ENCODE measurements around the gene ANKRD2.

ANKRD2 gene

DNA sequence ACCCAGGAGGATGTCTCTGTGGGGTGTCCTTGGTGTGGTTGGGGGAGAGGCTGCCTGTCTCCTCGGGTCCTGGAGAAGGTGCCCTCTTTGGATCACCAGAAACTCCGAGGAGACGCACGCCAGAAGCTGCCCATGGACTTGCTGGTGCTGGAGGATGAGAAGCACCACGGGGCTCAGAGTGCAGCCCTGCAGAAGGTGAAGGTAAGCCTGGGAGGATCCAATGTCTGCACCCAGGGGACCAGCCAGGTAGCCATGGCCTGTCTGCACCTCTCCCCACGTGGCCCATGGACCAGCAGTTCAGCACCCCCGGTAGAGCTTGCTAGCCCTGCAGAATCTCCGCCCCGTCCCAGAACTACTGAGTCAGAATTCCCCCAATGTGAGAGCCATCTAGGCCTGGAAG, 5.1 kb downstream of the ANKRD2 start:
- H3K4me2 ChIP-seq (ENCODE audit: low read length): no peak overlapping the region
- no peak overlapping the region for H3K9ac ChIP-seq (ENCODE audit: low read depth, low read length)
- H3K9me3 ChIP-seq (replicated peaks; ENCODE audit: low read length): no peaks in the 10 kb centered on the region
- H3K36me3 ChIP-seq (ENCODE audit: insufficient read depth, low read length): no peaks in the 10 kb centered on the region
- no peak overlapping the region for H3K4me3 ChIP-seq (ENCODE audit: low read length)
- H3K27me3 ChIP-seq (ENCODE audit: control insufficient read depth, insufficient read depth, low read length): no peaks in the 10 kb centered on the region
- peaks cover 25% of the 10 kb centered on the region for H3K4me1 ChIP-seq (ENCODE audit: control insufficient read depth, insufficient read depth, low read length)

DNA sequence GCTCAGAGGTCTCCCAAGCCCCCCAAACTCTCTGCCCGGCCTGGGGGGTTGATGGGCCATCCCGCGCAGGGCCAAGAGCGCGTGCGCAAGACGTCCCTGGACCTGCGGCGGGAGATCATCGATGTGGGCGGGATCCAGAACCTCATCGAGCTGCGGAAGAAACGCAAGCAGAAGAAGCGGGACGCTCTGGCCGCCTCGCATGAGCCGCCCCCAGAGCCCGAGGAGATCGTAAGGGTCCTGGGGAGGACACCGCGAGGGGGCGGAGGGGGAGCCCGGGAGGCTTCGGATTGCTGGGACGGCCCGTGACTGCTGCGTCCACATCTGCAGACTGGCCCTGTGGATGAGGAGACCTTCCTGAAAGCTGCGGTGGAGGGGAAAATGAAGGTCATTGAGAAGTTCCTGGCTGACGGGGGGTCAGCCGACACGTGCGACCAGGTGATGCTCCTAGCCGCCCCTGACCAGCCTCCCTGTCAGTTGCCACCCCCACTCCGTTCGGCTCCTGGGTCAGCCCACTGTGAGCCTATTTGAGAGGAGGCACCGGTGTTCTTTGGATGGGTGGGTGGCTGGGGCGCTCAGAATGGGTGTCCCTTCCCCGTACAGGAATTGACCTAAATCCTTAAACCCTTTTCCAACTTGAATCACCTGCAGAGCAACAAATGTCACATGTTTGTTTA, 5.7 kb downstream of the ANKRD2 start:
- H3K36me3 ChIP-seq (ENCODE audit: insufficient read depth, low read length): no peaks in the 10 kb centered on the region
- no peak overlapping the region for H3K4me3 ChIP-seq (ENCODE audit: low read length)
- no peaks in the 10 kb centered on the region for H3K9me3 ChIP-seq (replicated peaks; ENCODE audit: low read length)
- no peaks in the 10 kb centered on the region for H3K27me3 ChIP-seq (ENCODE audit: control insufficient read depth, insufficient read depth, low read length)
- no peak overlapping the region for H3K9ac ChIP-seq (ENCODE audit: low read depth, low read length)
- no peak overlapping the region for H3K4me2 ChIP-seq (ENCODE audit: low read length)
- H3K4me1 ChIP-seq (ENCODE audit: control insufficient read depth, insufficient read depth, low read length): peaks cover 19% of the 10 kb centered on the region

GRCh38 chr10:97580421-97581367, 8.1 kb downstream of the ANKRD2 start:
- Histone ChIP-seq H3K4me3 (ENCODE audit: low read length) (no peak overlapping the region), H3K36me3 (ENCODE audit: insufficient read depth, low read length) (no peaks in the 10 kb centered on the region), H3K4me1 (ENCODE audit: control insufficient read depth, insufficient read depth, low read length) (peaks cover 9% of the 10 kb centered on the region), H3K9me3 (replicated peaks; ENCODE audit: low read length) (no peaks in the 10 kb centered on the region), H3K27me3 (ENCODE audit: control insufficient read depth, insufficient read depth, low read length) (no peaks in the 10 kb centered on the region), H3K9ac (ENCODE audit: low read depth, low read length) (no peak overlapping the region), H3K4me2 (ENCODE audit: low read length) (no peak overlapping the region)

DNA sequence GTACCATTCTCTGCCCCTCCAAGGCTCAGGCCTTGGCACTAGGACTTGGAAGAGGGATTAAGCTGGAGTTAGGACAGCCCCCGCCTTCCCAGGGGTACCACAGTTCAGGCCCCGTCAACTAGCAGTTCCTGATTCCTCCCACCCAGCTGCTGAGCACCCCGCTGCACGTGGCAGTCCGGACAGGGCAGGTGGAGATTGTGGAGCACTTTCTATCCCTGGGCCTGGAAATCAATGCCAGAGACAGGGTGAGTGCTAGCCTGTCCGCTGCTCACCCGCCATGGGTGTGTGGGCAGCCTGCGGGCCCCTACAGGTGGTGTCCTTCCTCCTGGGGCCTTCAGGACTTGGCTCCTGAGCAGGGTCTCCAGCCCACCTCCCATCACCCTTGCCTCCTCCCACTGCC, 9.6 kb downstream of the ANKRD2 start:
- Histone ChIP-seq H3K4me3 (ENCODE audit: low read length) (no peak overlapping the region), H3K4me1 (ENCODE audit: control insufficient read depth, insufficient read depth, low read length) (peaks cover 9% of the 10 kb centered on the region), H3K4me2 (ENCODE audit: low read length) (no peak overlapping the region), H3K36me3 (ENCODE audit: insufficient read depth, low read length) (no peaks in the 10 kb centered on the region), H3K27me3 (ENCODE audit: control insufficient read depth, insufficient read depth, low read length) (no peaks in the 10 kb centered on the region), H3K9me3 (replicated peaks; ENCODE audit: low read length) (no peaks in the 10 kb centered on the region), H3K9ac (ENCODE audit: low read depth, low read length) (no peak overlapping the region)

DNA sequence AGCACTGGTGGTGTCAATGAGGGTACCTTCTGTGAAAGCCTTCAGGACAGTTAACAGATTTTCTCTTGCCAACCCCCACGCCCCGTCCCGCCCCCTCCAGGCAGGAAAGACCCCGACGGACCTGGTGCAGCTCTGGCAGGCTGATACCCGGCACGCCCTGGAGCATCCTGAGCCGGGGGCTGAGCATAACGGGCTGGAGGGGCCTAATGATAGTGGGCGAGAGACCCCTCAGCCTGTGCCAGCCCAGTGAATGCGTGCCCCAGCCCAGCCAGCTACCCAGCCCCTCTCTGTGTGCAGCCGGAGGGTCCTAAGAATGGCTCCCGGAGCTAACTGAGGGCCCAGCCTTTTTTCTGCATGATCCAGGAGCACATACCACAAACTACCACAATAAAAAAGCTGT, 10.9 kb downstream of the ANKRD2 start:
- H3K9ac ChIP-seq (ENCODE audit: low read depth, low read length): no peak overlapping the region
- H3K9me3 ChIP-seq (replicated peaks; ENCODE audit: low read length): no peaks in the 10 kb centered on the region
- peaks cover 9% of the 10 kb centered on the region for H3K4me1 ChIP-seq (ENCODE audit: control insufficient read depth, insufficient read depth, low read length)

DNA sequence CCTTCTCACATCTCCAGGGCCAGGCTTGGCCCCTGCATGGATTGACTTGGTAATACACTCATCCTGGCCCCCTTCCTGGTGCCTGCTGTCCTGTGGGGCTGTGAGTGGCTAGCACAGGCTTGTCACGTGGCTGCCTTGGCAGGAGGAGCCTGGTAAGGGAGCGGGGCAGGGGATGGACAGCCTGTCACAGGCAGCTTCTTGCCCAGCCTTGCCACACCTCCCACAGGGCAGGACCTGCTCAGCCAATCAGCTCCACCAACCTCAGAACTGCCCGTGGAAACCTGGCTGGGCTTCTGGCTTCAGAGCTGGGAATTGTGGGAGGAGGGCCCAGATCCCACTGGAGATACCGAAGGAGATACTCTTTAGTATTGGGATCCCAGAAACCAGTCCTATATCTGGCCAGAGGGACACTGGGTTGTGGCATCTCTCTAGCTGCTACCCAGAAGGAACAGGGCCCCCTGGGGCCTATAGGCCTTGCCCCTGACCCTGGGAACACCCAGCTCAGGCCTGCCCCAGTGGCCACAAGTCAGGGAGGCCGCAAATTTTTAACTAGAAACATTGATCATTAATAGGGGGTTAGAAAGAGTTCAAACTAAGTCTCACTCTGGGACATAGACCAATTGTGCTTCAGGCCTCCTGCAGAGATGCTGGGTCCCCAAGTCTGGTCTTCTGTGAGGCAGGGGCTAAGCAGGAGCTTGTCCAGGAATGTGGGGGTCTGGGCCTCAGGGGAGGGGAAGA, 11.7 kb downstream of the ANKRD2 start, which contains the start of gene HOGA1:
Gene HOGA1 (plus strand): TSS at position 330 of the 738 bp plus-strand sequence. CDS start 315 bp downstream, at position 645.
- no peaks in the 10 kb centered on the region for H3K9me3 ChIP-seq (replicated peaks; ENCODE audit: low read length)
- H3K4me3 ChIP-seq (ENCODE audit: low read length): no peak within 1 kb of the TSS
- no peak within 1 kb of the TSS for H3K4me2 ChIP-seq (ENCODE audit: low read length)
- H3K9ac ChIP-seq (ENCODE audit: low read depth, low read length): no peak within 1 kb of the TSS
- H3K27me3 ChIP-seq (ENCODE audit: control insufficient read depth, insufficient read depth, low read length): no peaks in the 10 kb centered on the region
- peaks cover 9% of the 10 kb centered on the region for H3K4me1 ChIP-seq (ENCODE audit: control insufficient read depth, insufficient read depth, low read length)
- H3K36me3 ChIP-seq (ENCODE audit: insufficient read depth, low read length): no peaks in the 10 kb centered on the region

More for the DNA sequence above, 10.9 kb downstream of the ANKRD2 start:
- Histone ChIP-seq H3K4me2 (ENCODE audit: low read length) (no peak overlapping the region), H3K27me3 (ENCODE audit: control insufficient read depth, insufficient read depth, low read length) (no peaks in the 10 kb centered on the region), H3K36me3 (ENCODE audit: insufficient read depth, low read length) (no peaks in the 10 kb centered on the region), H3K4me3 (ENCODE audit: low read length) (no peak overlapping the region)

- peaks cover 9% of the 10 kb centered on the region for H3K4me1 ChIP-seq (ENCODE audit: control insufficient read depth, insufficient read depth, low read length)
- H3K4me3 ChIP-seq (ENCODE audit: low read length): no peak overlapping the region
- H3K36me3 ChIP-seq (ENCODE audit: insufficient read depth, low read length): no peaks in the 10 kb centered on the region
- H3K9ac ChIP-seq (ENCODE audit: low read depth, low read length): no peak overlapping the region
- H3K4me2 ChIP-seq (ENCODE audit: low read length): no peak overlapping the region
- no peaks in the 10 kb centered on the region for H3K9me3 ChIP-seq (replicated peaks; ENCODE audit: low read length)
- H3K27me3 ChIP-seq (ENCODE audit: control insufficient read depth, insufficient read depth, low read length): no peaks in the 10 kb centered on the region
Observed at GRCh38 chr10:97584798-97585438, 12.3 kb downstream of the ANKRD2 start.

GRCh38 chr10:97585439-97585811, 12.8 kb downstream of the ANKRD2 start:
- Histone ChIP-seq H3K4me3 (ENCODE audit: low read length) (no peak overlapping the region), H3K4me2 (ENCODE audit: low read length) (no peak overlapping the region), H3K9me3 (replicated peaks; ENCODE audit: low read length) (no peaks in the 10 kb centered on the region), H3K36me3 (ENCODE audit: insufficient read depth, low read length) (no peaks in the 10 kb centered on the region), H3K9ac (ENCODE audit: low read depth, low read length) (no peak overlapping the region), H3K4me1 (ENCODE audit: control insufficient read depth, insufficient read depth, low read length) (peaks cover 9% of the 10 kb centered on the region), H3K27me3 (ENCODE audit: control insufficient read depth, insufficient read depth, low read length) (no peaks in the 10 kb centered on the region)

GRCh38 chr10:97587183-97587582, 14.6 kb downstream of the ANKRD2 start:
- H3K4me3 ChIP-seq (ENCODE audit: low read length): no peak overlapping the region
- H3K4me2 ChIP-seq (ENCODE audit: low read length): no peak overlapping the region
- no peaks in the 10 kb centered on the region for H3K36me3 ChIP-seq (ENCODE audit: insufficient read depth, low read length)
- no peaks in the 10 kb centered on the region for H3K27me3 ChIP-seq (ENCODE audit: control insufficient read depth, insufficient read depth, low read length)
- H3K9me3 ChIP-seq (replicated peaks; ENCODE audit: low read length): no peaks in the 10 kb centered on the region
- H3K4me1 ChIP-seq (ENCODE audit: control insufficient read depth, insufficient read depth, low read length): peaks cover 9% of the 10 kb centered on the region
- H3K9ac ChIP-seq (ENCODE audit: low read depth, low read length): no peak overlapping the region

DNA sequence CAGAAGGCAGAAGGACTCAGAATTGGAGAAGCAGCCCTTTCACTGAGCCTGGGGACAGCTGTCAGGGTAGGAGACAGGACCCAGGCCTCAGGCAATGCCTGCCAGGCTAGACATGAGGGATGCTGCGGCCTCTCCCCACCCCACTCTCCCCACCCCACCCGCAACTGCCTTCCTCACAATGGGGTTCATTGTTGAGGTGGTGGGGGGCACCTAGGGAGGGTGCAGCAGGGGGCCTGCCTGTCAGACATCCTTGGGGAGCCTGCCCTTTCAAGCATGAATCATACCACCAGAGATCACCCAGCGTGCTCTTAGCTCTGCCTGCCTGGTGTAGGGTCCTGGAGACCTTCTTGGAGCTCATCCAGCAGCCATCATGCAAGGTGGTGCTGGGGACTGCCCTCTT, 16.9 kb downstream of the ANKRD2 start, which contains the start of gene C10orf62:
Gene C10orf62 (plus strand): TSS at position 243 of the 400 bp plus-strand sequence. CDS start 177 bp downstream, outside the sequence.
- no peaks in the 10 kb centered on the region for H3K36me3 ChIP-seq (ENCODE audit: insufficient read depth, low read length)
- H3K9ac ChIP-seq (ENCODE audit: low read depth, low read length): no peak within 1 kb of the TSS
- no peak within 1 kb of the TSS for H3K4me3 ChIP-seq (ENCODE audit: low read length)
- no peaks in the 10 kb centered on the region for H3K9me3 ChIP-seq (replicated peaks; ENCODE audit: low read length)
- H3K4me1 ChIP-seq (ENCODE audit: control insufficient read depth, insufficient read depth, low read length): peaks cover 5% of the 10 kb centered on the region
- H3K4me2 ChIP-seq (ENCODE audit: low read length): no peak within 1 kb of the TSS
- H3K27me3 ChIP-seq (ENCODE audit: control insufficient read depth, insufficient read depth, low read length): no peaks in the 10 kb centered on the region
